ENCODE measurements around the gene OTOGL.

DNA sequence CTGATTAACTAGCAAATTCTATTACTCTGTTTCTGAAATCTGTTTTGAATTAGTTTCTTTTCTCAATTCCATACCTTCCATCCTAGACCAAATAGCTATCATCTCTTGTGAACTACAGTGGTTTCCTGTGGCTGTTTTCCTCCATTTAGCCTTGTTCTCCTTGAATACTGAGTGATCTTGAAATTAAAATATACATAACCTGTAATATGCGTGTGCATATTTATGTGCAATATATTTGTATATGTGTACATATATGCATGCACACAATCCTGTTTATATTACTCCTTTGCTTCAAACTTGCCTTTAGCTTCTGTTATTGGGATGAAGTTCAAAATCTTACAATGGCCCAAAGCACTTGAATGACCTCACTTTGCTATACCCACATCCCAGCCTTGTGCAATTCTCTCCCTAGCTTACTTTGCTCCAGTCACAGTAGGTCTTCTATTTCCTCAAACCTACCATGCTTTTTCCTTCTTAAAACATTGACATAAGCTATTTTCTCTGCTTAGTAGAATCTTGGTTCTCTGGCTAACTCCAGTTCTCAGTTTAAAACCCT is 99.5 kb downstream of the OTOGL start:
- TF ChIP-seq, protein P1, sequence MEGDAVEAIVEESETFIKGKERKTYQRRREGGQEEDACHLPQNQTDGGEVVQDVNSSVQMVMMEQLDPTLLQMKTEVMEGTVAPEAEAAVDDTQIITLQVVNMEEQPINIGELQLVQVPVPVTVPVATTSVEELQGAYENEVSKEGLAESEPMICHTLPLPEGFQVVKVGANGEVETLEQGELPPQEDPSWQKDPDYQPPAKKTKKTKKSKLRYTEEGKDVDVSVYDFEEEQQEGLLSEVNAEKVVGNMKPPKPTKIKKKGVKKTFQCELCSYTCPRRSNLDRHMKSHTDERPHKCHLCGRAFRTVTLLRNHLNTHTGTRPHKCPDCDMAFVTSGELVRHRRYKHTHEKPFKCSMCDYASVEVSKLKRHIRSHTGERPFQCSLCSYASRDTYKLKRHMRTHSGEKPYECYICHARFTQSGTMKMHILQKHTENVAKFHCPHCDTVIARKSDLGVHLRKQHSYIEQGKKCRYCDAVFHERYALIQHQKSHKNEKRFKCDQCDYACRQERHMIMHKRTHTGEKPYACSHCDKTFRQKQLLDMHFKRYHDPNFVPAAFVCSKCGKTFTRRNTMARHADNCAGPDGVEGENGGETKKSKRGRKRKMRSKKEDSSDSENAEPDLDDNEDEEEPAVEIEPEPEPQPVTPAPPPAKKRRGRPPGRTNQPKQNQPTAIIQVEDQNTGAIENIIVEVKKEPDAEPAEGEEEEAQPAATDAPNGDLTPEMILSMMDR (IDR thresholded peaks at IDR 0.05; ENCODE audit: low read depth, low read length, poor library complexity, severe bottlenecking), result no peak
- TF ChIP-seq EZH2phosphoT487 (IDR thresholded peaks at IDR 0.05; ENCODE audit: borderline replicate concordance, low read length), result no peak
